Measurements from ENCODE around the gene MAFG. TPM values are rescaled to one million over a fixed set of nuclear protein-coding genes. Genes with fewer than 3 reads are reported as not detected.

Gene MAFG
- total and polyA plus RNA-seq, 9 of the 15 experiments (the other 6 are each of a cell fraction or from before 2014, with no cell fraction given) = 1.1 to 58.1 (median 24.9) TPM

DNA sequence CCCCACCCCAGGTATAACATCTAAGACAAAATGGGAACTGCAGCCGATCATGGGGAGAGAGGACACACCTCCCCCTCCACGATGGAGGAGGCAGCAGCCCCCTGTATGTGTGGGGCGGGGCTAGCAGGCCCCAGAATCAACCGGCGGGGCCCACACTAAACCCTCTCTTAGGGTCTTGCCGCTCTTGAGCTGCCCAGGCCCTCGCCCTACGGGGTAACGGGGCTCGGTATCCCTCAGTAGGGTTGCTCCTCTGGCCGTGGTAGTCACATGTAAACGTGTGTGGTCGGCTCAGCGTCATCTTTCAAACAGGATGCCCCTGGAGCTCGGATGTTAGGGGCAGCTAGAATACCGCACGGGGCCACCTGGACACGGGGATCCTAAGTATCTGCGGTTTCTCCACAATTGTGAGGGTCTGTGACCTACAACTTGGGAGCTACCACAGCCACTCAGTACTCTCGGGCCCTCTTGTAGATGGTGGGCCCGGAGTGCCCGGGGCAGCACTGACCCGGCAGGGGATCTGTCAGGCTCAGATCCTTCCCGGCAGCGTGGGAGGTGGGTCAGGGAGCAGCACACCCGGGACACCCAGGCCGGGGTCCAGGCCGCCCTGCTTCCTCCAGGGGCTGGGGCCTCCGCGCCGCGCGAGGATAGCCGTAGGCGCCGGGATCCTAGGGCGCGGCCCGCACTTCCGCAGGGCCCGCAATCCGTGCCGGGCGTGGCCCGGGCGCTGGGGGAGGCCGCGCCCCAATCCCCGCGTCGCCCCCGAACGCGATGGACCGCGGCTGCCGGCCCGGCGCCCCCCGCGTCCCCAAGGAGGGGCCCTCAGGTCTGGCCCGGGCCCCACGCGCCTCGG, 57.2 kb downstream of the MAFG start (continued):
- no peak for TF ChIP-seq ZC3H11A (IDR thresholded peaks at IDR 0.05; ENCODE audit: low read depth, low read length)
- no peak for TF ChIP-seq KAT8 (IDR thresholded peaks at IDR 0.05; ENCODE audit: low read depth)
- TF ChIP-seq, protein P1, sequence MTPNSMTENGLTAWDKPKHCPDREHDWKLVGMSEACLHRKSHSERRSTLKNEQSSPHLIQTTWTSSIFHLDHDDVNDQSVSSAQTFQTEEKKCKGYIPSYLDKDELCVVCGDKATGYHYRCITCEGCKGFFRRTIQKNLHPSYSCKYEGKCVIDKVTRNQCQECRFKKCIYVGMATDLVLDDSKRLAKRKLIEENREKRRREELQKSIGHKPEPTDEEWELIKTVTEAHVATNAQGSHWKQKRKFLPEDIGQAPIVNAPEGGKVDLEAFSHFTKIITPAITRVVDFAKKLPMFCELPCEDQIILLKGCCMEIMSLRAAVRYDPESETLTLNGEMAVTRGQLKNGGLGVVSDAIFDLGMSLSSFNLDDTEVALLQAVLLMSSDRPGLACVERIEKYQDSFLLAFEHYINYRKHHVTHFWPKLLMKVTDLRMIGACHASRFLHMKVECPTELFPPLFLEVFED (CRISPR knock-in tag; conservative IDR thresholded peaks at IDR 0.05) = no peak
- 0 out of 2 replicates have a peak, but pooled peaks have one; percentile 37 for TF ChIP-seq MXI1 (IDR thresholded peaks at IDR 0.05; ENCODE audit: low read depth, low read length)
- peak; percentile 11 for TF ChIP-seq CXXC5 (CRISPR knock-in tag; IDR thresholded peaks at IDR 0.05)
- TF ChIP-seq JUNB (CRISPR knock-in tag; conservative IDR thresholded peaks at IDR 0.05) = no peak
- TF ChIP-seq PPARD (CRISPR knock-in tag; IDR thresholded peaks at IDR 0.05) = no peak
- TF ChIP-seq ZC3H4 (CRISPR knock-in tag; IDR thresholded peaks at IDR 0.05; ENCODE audit: borderline replicate concordance) = no peak
- no peak for TF ChIP-seq HMG20A (CRISPR knock-in tag; conservative IDR thresholded peaks at IDR 0.05)
- TF ChIP-seq, protein P2, sequence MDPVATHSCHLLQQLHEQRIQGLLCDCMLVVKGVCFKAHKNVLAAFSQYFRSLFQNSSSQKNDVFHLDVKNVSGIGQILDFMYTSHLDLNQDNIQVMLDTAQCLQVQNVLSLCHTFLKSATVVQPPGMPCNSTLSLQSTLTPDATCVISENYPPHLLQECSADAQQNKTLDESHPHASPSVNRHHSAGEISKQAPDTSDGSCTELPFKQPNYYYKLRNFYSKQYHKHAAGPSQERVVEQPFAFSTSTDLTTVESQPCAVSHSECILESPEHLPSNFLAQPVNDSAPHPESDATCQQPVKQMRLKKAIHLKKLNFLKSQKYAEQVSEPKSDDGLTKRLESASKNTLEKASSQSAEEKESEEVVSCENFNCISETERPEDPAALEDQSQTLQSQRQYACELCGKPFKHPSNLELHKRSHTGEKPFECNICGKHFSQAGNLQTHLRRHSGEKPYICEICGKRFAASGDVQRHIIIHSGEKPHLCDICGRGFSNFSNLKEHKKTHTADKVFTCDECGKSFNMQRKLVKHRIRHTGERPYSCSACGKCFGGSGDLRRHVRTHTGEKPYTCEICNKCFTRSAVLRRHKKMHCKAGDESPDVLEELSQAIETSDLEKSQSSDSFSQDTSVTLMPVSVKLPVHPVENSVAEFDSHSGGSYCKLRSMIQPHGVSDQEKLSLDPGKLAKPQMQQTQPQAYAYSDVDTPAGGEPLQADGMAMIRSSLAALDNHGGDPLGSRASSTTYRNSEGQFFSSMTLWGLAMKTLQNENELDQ (CRISPR knock-in tag; IDR thresholded peaks at IDR 0.05; ENCODE audit: borderline replicate concordance) = no peak
- TF ChIP-seq, protein P3, sequence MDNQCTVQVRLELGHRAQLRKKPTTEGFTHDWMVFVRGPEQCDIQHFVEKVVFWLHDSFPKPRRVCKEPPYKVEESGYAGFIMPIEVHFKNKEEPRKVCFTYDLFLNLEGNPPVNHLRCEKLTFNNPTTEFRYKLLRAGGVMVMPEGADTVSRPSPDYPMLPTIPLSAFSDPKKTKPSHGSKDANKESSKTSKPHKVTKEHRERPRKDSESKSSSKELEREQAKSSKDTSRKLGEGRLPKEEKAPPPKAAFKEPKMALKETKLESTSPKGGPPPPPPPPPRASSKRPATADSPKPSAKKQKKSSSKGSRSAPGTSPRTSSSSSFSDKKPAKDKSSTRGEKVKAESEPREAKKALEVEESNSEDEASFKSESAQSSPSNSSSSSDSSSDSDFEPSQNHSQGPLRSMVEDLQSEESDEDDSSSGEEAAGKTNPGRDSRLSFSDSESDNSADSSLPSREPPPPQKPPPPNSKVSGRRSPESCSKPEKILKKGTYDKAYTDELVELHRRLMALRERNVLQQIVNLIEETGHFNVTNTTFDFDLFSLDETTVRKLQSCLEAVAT (IDR thresholded peaks at IDR 0.05) = no peak
- TF ChIP-seq ZNF146 (CRISPR knock-in tag; IDR thresholded peaks at IDR 0.05; ENCODE audit: unreplicated experiment) = no peak
- TF ChIP-seq, protein P4, sequence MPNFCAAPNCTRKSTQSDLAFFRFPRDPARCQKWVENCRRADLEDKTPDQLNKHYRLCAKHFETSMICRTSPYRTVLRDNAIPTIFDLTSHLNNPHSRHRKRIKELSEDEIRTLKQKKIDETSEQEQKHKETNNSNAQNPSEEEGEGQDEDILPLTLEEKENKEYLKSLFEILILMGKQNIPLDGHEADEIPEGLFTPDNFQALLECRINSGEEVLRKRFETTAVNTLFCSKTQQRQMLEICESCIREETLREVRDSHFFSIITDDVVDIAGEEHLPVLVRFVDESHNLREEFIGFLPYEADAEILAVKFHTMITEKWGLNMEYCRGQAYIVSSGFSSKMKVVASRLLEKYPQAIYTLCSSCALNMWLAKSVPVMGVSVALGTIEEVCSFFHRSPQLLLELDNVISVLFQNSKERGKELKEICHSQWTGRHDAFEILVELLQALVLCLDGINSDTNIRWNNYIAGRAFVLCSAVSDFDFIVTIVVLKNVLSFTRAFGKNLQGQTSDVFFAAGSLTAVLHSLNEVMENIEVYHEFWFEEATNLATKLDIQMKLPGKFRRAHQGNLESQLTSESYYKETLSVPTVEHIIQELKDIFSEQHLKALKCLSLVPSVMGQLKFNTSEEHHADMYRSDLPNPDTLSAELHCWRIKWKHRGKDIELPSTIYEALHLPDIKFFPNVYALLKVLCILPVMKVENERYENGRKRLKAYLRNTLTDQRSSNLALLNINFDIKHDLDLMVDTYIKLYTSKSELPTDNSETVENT (CRISPR knock-in tag; IDR thresholded peaks at IDR 0.05) = peak; percentile 77; the same call in 1 of the 2 replicates
- no peak for TF ChIP-seq KDM2B (CRISPR knock-in tag; IDR thresholded peaks at IDR 0.05)
- TF ChIP-seq SPI1 (IDR thresholded peaks at IDR 0.05; ENCODE audit: borderline replicate concordance, low read depth, low read length) = peak; percentile 41; the same call in 1 of the 2 replicates
- TF ChIP-seq FOXK1 (CRISPR knock-in tag; IDR thresholded peaks at IDR 0.05; ENCODE audit: borderline replicate concordance) = no peak
- no peak for TF ChIP-seq FOXA1 (IDR thresholded peaks at IDR 0.05; ENCODE audit: borderline replicate concordance)
- TF ChIP-seq, protein P5, sequence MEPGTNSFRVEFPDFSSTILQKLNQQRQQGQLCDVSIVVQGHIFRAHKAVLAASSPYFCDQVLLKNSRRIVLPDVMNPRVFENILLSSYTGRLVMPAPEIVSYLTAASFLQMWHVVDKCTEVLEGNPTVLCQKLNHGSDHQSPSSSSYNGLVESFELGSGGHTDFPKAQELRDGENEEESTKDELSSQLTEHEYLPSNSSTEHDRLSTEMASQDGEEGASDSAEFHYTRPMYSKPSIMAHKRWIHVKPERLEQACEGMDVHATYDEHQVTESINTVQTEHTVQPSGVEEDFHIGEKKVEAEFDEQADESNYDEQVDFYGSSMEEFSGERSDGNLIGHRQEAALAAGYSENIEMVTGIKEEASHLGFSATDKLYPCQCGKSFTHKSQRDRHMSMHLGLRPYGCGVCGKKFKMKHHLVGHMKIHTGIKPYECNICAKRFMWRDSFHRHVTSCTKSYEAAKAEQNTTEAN (CRISPR knock-in tag; IDR thresholded peaks at IDR 0.05) = 0 out of 2 replicates have a peak, but pooled peaks have one; percentile 27
- 0 out of 2 replicates have a peak, but pooled peaks have one; percentile 19 for TF ChIP-seq CTBP1 (IDR thresholded peaks at IDR 0.05; ENCODE audit: borderline replicate concordance)
